IPS DF 6.9 (cell line): ENCODE data around the gene FITM2.

Experiments used
- DNase-seq: peaks from one replicate; pipeline ENCODE4 v3.0.0-alpha.2; 2013; ENCODE audit warnings: low read depth, low spot score
- H3K27ac ChIP-seq: one replicate; pipeline ENCODE4 v1.5.1; 2013; ENCODE audit warnings: low read length, control low read depth
- H3K27me3 ChIP-seq: 2 replicates; pipeline ENCODE4 v1.6.1; 2013; ENCODE audit warnings: mild to moderate bottlenecking, low read length; ENCODE audit not compliant: control insufficient read depth, insufficient read depth
- H3K36me3 ChIP-seq: 2 replicates; pipeline ENCODE4 v1.6.1; 2013; ENCODE audit warnings: low read length; ENCODE audit not compliant: control insufficient read depth, insufficient read depth
- H3K4me1 ChIP-seq: 2 replicates; pipeline ENCODE4 v1.6.1; 2013; ENCODE audit warnings: low read length; ENCODE audit not compliant: control insufficient read depth, insufficient read depth
- H3K4me3 ChIP-seq: 2 replicates; pipeline ENCODE4 v1.5.1; 2013; ENCODE audit warnings: mild to moderate bottlenecking, low read length
- H3K9me3 ChIP-seq: 2 replicates; pipeline ENCODE4 v1.6.1; 2013; ENCODE audit warnings: low read length, inconsistent platforms; ENCODE audit not compliant: control insufficient read depth, insufficient read depth
- WGBS: extraction: QIAGEN DNeasy Blood & Tissue Kit; methylation state at CpG from one replicate; pipeline ENCODE4 v1.1.7; 2013; ENCODE audit warnings: mixed read lengths, missing lambda C conversion rate; ENCODE audit not compliant: insufficient read length, insufficient coverage; 5-methylcytosine and 5-hydroxymethylcytosine counted together

Gene FITM2

DNA sequence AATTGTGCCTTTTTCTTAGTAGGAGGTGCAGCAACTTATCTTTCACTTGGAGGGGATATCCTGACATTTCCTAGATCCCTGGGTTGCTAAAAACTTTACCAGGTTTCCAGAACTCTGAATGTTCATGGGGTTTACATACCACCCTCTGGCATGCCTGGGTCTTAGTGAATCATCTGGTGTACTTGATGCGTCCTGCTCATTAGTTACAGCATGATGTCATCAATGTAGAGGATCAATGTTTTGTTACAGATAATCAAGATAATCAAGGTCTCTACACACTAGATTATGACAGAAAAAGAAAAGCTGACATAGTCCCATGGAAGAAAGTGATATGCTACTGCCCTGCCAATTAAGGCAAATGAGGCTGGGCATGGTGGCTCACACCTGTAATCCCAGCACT is 27.0 kb downstream of the FITM2 start:
- H3K4me1 ChIP-seq, result peaks cover 2% of the 10 kb centered on the region; the same call in 1 of the 2 replicates
- no peaks in the 10 kb centered on the region for H3K27me3 ChIP-seq
- no peak overlapping the region for H3K27ac ChIP-seq
- H3K36me3 ChIP-seq, result no peaks in the 10 kb centered on the region
- no peak overlapping the region for H3K4me3 ChIP-seq
- WGBS, result no CpG with 5 or more reads among the region's 1 CpG
- no peaks in the 10 kb centered on the region for H3K9me3 ChIP-seq
- DNase-seq, result no peak

- WGBS, result no CpG with 5 or more reads among the region's 3 CpGs
Measured at GRCh38 chr20:44282192-44282591, 28.8 kb downstream of the FITM2 start.

DNA sequence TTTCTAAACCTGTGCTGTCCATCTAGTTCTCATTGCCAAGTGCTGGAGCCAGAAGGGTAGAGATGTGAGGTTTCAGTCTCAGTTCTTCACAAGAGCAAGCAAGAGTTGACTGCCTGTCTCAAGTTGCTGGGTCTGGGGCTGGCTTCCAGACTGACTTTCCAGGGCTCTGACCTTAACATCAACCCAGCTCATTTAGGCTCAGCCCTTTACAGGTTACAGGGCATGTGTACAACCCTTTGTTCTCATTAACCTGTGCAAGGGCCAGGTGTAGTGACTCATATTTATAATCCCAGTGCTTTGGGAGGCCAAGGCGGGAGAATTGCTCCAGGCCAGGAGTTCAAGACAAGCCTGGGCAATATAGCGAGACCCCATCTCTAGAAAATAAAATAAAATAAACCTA is 30.6 kb downstream of the FITM2 start:
- DNase-seq, result no peak
- no peaks in the 10 kb centered on the region for H3K27me3 ChIP-seq
- WGBS, result no CpG with 5 or more reads among the region's 2 CpGs
- H3K4me1 ChIP-seq, result peaks cover 2% of the 10 kb centered on the region; the same call in 1 of the 2 replicates
- H3K9me3 ChIP-seq, result no peaks in the 10 kb centered on the region
- H3K36me3 ChIP-seq, result no peaks in the 10 kb centered on the region
- H3K27ac ChIP-seq, result no peak overlapping the region
- no peak overlapping the region for H3K4me3 ChIP-seq

More at GRCh38 chr20:44282192-44282591, 28.8 kb downstream of the FITM2 start:
- H3K4me1 ChIP-seq, result peaks cover 2% of the 10 kb centered on the region; the same call in 1 of the 2 replicates
- H3K4me3 ChIP-seq, result no peak overlapping the region
- H3K9me3 ChIP-seq, result no peaks in the 10 kb centered on the region
- no peaks in the 10 kb centered on the region for H3K27me3 ChIP-seq
- no peaks in the 10 kb centered on the region for H3K36me3 ChIP-seq
- no peak overlapping the region for H3K27ac ChIP-seq
- DNase-seq, result no peak

GRCh38 chr20:44279228-44279627 is 31.8 kb downstream of the FITM2 start:
- Histone ChIP-seq H3K9me3 (no peaks in the 10 kb centered on the region), H3K36me3 (no peaks in the 10 kb centered on the region), H3K27me3 (no peaks in the 10 kb centered on the region), H3K27ac (no peak overlapping the region), H3K4me3 (no peak overlapping the region), H3K4me1 (peaks cover 2% of the 10 kb centered on the region; the same call in 1 of the 2 replicates)
- DNase-seq, result no peak
- WGBS, result no CpG with 5 or more reads among the region's 11 CpGs

DNA sequence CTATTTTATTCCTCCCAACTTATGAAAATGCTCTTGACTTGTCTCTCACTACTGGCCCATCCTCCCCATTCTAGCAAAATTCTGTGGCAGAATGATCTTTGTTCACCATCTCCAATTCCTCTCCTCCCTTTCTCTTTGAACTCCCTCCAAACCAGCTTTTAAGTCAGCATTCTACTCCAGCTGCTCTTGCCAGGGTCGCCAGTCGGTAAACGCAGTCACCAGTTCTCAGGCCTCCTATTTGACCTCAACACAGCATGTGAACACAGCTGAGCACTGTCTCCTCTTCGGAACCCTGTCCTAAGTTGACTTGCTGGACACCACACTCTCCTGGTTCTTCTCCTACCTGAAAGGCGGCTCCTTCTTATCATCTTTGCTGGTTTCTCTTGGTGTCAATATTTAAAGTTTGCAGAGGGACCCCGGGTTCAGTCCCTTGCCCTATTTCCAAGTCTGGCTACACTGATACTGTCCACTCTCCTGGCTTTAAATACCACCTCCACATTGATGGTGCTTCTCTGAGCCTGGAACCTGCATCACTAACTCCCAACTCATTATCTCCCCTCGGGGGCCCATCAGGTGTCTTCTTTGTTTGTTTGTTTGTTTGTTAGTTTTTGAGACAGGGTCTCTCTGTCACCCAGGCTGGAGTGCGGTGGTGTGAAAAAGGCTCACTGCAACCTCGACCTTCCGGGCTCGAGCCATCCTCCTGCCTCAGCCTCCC is 36.5 kb downstream of the FITM2 start:
- WGBS, result no CpG with 5 or more reads among the region's 11 CpGs
- Histone ChIP-seq H3K27me3 (no peaks in the 10 kb centered on the region), H3K4me1 (peaks cover 2% of the 10 kb centered on the region; the same call in 1 of the 2 replicates), H3K9me3 (no peaks in the 10 kb centered on the region), H3K4me3 (no peak overlapping the region), H3K27ac (no peak overlapping the region), H3K36me3 (no peaks in the 10 kb centered on the region)
- no peak for DNase-seq

- DNase-seq, result no peak
- no peaks in the 10 kb centered on the region for H3K9me3 ChIP-seq
- no peaks in the 10 kb centered on the region for H3K27me3 ChIP-seq
- no CpG with 5 or more reads among the region's 10 CpGs for WGBS
- H3K36me3 ChIP-seq, result no peaks in the 10 kb centered on the region
- H3K27ac ChIP-seq, result no peak overlapping the region
- peaks cover 2% of the 10 kb centered on the region; the same call in 1 of the 2 replicates for H3K4me1 ChIP-seq
- no peak overlapping the region for H3K4me3 ChIP-seq
Measured at GRCh38 chr20:44273231-44274215, 37.5 kb downstream of the FITM2 start.

DNA sequence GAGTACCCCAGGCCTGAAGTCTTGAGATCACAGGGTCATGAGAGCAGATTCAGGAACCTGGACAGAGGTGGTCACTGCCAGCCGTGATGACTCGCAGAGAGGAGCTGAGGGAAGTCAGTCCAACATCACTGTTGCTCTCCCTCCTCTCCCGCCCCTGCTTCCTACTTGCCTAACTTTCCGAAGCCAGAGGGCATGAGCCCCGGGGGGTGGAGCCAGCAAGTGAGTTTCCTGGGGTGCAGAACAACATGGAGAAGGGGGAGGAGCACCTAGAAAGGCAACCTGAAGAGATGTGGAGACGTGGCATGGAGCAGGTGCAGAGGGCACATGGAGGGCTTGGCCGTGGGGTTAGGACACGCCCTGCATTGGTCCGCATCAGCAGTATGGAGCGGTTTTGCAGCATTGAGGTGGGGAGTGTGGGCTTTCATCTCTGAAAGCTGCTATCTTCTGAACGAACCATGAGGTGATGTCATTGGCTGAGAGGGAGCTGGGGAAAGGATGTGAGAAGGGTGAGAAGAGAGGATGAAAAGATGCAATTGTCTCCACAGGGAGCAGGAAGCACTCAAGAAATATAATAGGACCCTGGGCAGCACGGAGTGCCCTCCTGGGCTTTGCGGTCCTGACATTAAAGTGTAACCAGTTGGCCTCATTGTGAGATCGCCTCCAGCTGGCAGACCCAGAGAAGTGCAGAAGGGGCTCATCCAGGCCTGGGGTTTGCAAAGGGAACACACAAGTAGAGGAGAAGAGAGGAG is 38.9 kb downstream of the FITM2 start:
- Histone ChIP-seq H3K4me1 (peaks cover 2% of the 10 kb centered on the region; the same call in 1 of the 2 replicates), H3K4me3 (no peak overlapping the region), H3K9me3 (no peaks in the 10 kb centered on the region), H3K36me3 (no peaks in the 10 kb centered on the region), H3K27me3 (no peaks in the 10 kb centered on the region), H3K27ac (no peak overlapping the region)
- whole genome bisulfite sequencing, result no CpG with 5 or more reads among the region's 14 CpGs
- peak; percentile 41 for DNase-seq

DNA sequence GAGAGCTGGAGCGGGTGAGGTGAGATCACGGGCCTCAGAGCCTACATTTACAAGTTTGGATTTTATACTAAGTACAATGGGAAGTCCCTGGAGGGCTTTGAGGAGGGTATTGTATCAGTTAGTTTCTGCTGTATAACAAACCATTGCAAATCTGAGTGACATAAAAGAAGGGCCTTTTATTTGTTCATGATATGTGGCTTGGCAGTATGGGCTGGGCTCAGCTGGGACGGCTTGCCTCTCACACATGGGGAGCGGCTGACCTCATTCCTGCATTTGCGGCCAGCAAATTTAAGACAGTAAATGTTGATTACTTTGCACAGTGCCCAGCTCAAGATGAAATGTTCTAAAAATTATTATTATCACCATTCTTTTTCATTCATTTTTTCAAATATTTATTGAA is 42.2 kb downstream of the FITM2 start:
- Histone ChIP-seq H3K27ac (no peak overlapping the region), H3K27me3 (no peaks in the 10 kb centered on the region), H3K36me3 (no peaks in the 10 kb centered on the region), H3K4me3 (no peak overlapping the region), H3K4me1 (peaks cover 2% of the 10 kb centered on the region; the same call in 1 of the 2 replicates), H3K9me3 (no peaks in the 10 kb centered on the region)
- no peak for DNase-seq
- WGBS, result no CpG with 5 or more reads among the region's 5 CpGs

DNA sequence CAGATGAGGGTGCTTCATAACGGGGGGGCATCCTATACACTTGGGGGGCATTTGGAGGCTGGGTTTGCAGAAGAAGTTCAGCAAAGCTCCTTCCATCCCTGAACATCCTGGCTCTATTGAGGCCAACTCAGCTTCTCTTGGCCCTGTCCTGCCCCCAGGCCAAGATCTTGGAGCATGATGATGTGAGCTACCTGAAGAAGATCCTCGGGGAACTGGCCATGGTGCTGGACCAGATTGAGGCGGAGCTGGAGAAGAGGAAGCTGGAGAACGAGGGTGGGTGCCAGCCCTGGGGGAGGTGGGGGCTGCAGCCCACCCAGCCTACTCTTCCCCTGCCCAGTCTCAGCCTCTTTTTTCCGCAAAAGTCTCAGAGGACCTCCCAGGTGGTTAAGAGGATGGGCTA is 46.7 kb downstream of the FITM2 start:
- WGBS, result no CpG with 5 or more reads among the region's 5 CpGs
- H3K27ac ChIP-seq, result no peak overlapping the region
- no peaks in the 10 kb centered on the region for H3K4me1 ChIP-seq
- no peak for DNase-seq
- no peak overlapping the region for H3K4me3 ChIP-seq
- no peaks in the 10 kb centered on the region for H3K9me3 ChIP-seq
- H3K36me3 ChIP-seq, result no peaks in the 10 kb centered on the region
- no peaks in the 10 kb centered on the region for H3K27me3 ChIP-seq
